Adrenal gland (tissue), 12 donors: ENCODE data around the gene CNOT11. TPM values are rescaled to one million over a fixed set of nuclear protein-coding genes. Genes with fewer than 3 reads are reported as not detected.

Experiments used
- DNase-seq, 7 donors: peaks; one replicate each; pipeline ENCODE4 v3.0.0-alpha.2; 2019 to 2020
- H3K27ac ChIP-seq, 5 donors: fragments of 200-600 bp; sonication (generic) in 4 of 5; 1 replicate in 3 of 5; 2 replicates in 2 of 5; pipeline versions ENCODE4 v1.5.1 to v1.8.0; 2016 to 2020; ENCODE audit warnings: mild to moderate bottlenecking in 1 of 5
- H3K27me3 ChIP-seq: fragments of 200-600 bp; 2 replicates; pipeline ENCODE4 v1.8.0; 2021
- H3K36me3 ChIP-seq, 2 donors: fragments of 200-600 bp; replicated peaks in 1 of 2; 1 replicate in 1 of 2; 2 replicates in 1 of 2; pipeline versions ENCODE4 v1.5.1 to v1.8.0; 2018 to 2022
- H3K4me1 ChIP-seq, 2 donors: fragments of 200-600 bp; replicated peaks in 1 of 2; 1 replicate in 1 of 2; 2 replicates in 1 of 2; pipeline versions ENCODE4 v1.5.1 to v1.8.0; 2018 to 2021
- H3K4me3 ChIP-seq, 4 donors: fragments of 200-600 bp; sonication (generic) in 3 of 4; one replicate each; pipeline ENCODE4 v1.5.1; 2016 to 2018
- H3K9me3 ChIP-seq, 3 donors: fragments of 200-600 bp; sonication (generic) in 1 of 3; replicated peaks in 1 of 3; 1 replicate in 2 of 3; 2 replicates in 1 of 3; pipeline versions ENCODE4 v1.5.1 to v1.8.0; 2016 to 2021
- POLR2A ChIP-seq, 2 donors: fragments of 450-650 bp; IDR thresholded peaks; one replicate each; pipeline ENCODE4 v1.6.1; 2017; ENCODE audit warnings: antibody characterized with exemption in 2 of 2, mild to moderate bottlenecking in 2 of 2, moderate library complexity in 1 of 2
- WGBS, 4 donors: extraction: QIAGEN DNeasy Blood & Tissue Kit in 2 of 4; methylation state at CpG; one replicate each; pipeline versions ENCODE4 v1.1.5 to v1.1.7; 2013 to 2017; 5-methylcytosine and 5-hydroxymethylcytosine counted together
- intact Hi-C, 2 donors: fragments of 100-400 bp; cut with DNase I; formaldehyde crosslinking; loops; one replicate each; pipeline versions ENCODE4 v1.14.1 to v1.15.0; 2022 to 2023
- polyA plus RNA-seq, 3 donors: library from polyadenylated mRNA; stranded (reverse); fragments of 200-250 nt in 2 of 3; fragments of 350-450 nt in 1 of 3; fragmentation: Illumina TruSeq in 1 of 3; extraction: RNeasy Lipid Tissue Mini Kit (QIAGEN cat#74804) in 1 of 3; gene quantifications; one replicate each; pipeline ENCODE4 v1.2.3, GENCODE V29; 2013 to 2014
- total RNA-seq, 9 donors: library from RNA; depleted of rRNA in 4 of 9; stranded (reverse); fragments of >200 nt in 4 of 9; fragments of 120-200 nt in 1 of 9; fragmentation: NEBNext Ultra II Directional in 1 of 9; extraction: Animal tissue kit (Norgen Biotek cat#: 25700) in 1 of 9; gene quantifications; one replicate each; pipeline versions ENCODE4 v1.1.0 to v1.2.4, GENCODE V29; 2013 to 2023
- TF ChIP-seq, protein P1 (sequence below), 6 experiments: fragments of 450-650 bp in 4 of 6; fragments of 200-600 bp in 2 of 6; sonication (generic) in 1 of 6; IDR thresholded peaks; 1 replicate in 5 of 6; 2 replicates in 1 of 6; pipeline versions ENCODE4 v1.5.1 to v1.8.0; 2016 to 2021; ENCODE audit warnings: antibody characterized with exemption in 6 of 6, mild to moderate bottlenecking in 2 of 6, moderate library complexity in 1 of 6
- donor health status: healthy with polysubstance abuse.
- donor health status: Bipolar disorder and iron deficiency.
- donor health status: DM: yes; HTN: yes; CAD: no.
- donor health status: DM: no; HTN: no; CAD: no.
- donor health status: DM: no; HTN: no; CAD: no.
- donor health status: DM: yes; HTN: yes; CAD: no.

The CNOT11 gene
- total and polyA plus RNA-seq, 12 donors, result 9.5 to 67.3 (median 32.6) TPM

DNA sequence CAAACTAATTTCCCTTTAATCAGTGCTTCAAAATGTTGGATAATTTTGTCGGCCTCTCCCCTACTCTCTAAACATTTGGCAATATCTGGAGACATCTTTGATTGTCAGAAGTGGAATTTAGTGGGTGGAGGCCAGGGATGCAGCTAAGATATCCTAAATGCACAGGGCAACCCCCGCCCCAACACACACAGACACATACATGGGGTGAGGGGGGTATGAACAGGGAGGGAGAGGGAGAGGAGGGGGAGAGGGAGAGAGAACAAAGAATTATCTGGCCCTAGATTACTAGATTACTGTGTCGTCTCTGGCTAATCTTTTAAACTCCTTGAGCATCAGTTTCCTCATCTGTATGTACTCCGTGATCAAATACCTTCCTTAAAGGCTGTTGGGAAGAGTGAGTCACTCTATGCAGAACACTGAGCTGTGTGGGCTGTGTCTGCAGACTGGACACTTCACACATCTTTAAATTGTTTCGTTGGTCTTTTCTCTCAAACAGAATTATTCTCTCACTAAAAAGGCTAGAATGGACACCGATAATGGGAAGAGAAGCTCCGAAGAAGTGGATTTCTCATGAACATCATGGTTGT is 52.9 kb downstream of the CNOT11 start:
- no peak for TF ChIP-seq POLR2A (IDR thresholded peaks at IDR 0.05)
- TF ChIP-seq, protein P1, sequence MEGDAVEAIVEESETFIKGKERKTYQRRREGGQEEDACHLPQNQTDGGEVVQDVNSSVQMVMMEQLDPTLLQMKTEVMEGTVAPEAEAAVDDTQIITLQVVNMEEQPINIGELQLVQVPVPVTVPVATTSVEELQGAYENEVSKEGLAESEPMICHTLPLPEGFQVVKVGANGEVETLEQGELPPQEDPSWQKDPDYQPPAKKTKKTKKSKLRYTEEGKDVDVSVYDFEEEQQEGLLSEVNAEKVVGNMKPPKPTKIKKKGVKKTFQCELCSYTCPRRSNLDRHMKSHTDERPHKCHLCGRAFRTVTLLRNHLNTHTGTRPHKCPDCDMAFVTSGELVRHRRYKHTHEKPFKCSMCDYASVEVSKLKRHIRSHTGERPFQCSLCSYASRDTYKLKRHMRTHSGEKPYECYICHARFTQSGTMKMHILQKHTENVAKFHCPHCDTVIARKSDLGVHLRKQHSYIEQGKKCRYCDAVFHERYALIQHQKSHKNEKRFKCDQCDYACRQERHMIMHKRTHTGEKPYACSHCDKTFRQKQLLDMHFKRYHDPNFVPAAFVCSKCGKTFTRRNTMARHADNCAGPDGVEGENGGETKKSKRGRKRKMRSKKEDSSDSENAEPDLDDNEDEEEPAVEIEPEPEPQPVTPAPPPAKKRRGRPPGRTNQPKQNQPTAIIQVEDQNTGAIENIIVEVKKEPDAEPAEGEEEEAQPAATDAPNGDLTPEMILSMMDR (IDR thresholded peaks at IDR 0.05), result no peak
- peaks cover 0 to 10% of the 10 kb centered on the region in 2 donors for H3K36me3 ChIP-seq
- H3K27ac ChIP-seq, result peak overlapping the region in 2 of 5 donors; percentile 93 to 96
- peaks cover 13 to 64% of the 10 kb centered on the region in 2 donors for H3K4me1 ChIP-seq
- DNase-seq, result peak in 1 of 7 donors; percentile 17
- peak overlapping the region in 1 of 4 donors; percentile 95 for H3K4me3 ChIP-seq
- 54 to 69% (median 65%) methylated on average over 7 of the region's 7 CpGs for WGBS, 4 donors
- no peaks in the 10 kb centered on the region for H3K27me3 ChIP-seq
- no peaks in the 10 kb centered on the region for H3K9me3 ChIP-seq
- intact Hi-C loops, result no loop called here

GRCh38 chr2:101306410-101306809 is 53.7 kb downstream of the CNOT11 start:
- Histone ChIP-seq H3K4me3 (peak overlapping the region in 1 of 4 donors; percentile 95), H3K4me1 (peaks cover 13 to 56% of the 10 kb centered on the region in 2 donors), H3K27me3 (no peaks in the 10 kb centered on the region), H3K27ac (peak overlapping the region in 4 of 5 donors; percentile 57 to 96 (median 92)), H3K9me3 (no peaks in the 10 kb centered on the region), H3K36me3 (peaks cover 0 to 10% of the 10 kb centered on the region in 2 donors)
- no peak for TF ChIP-seq POLR2A (IDR thresholded peaks at IDR 0.05)
- TF ChIP-seq, protein P1 (IDR thresholded peaks at IDR 0.05), result no peak
- peak in 5 of 7 donors; percentile 14 to 44 (median 32) for DNase-seq
- WGBS, 4 donors, result 46 to 55% (median 51%) methylated on average over 7 of the region's 7 CpGs
- intact Hi-C loops, result no loop called here

DNA sequence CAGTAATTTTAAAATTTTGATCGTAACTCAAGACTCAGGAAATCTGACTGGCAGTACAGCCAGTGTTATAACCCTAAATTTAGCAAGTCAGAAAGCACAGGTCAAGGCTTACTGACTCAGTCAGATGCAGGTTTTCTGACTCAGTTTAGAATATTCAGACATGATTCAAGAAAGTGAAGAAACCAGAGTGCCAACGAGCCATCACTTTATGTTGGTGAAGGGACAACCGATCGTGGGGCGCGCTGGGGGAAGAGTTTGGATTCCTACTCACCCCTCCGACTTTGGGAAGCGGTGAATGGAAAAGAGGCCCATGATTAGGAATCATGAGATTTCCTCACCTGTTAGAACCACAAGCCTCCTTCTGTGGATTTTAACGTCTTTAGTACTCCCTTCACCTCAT is 54.8 kb downstream of the CNOT11 start:
- TF ChIP-seq, protein P1 (IDR thresholded peaks at IDR 0.05), result no peak
- no peak for TF ChIP-seq POLR2A (IDR thresholded peaks at IDR 0.05)
- Histone ChIP-seq H3K27ac (peak overlapping the region; percentile 57 to 96 (median 90)), H3K27me3 (no peaks in the 10 kb centered on the region), H3K4me1 (peaks cover 13 to 45% of the 10 kb centered on the region in 2 donors), H3K36me3 (peaks cover 0 to 2% of the 10 kb centered on the region in 2 donors), H3K4me3 (peak overlapping the region in 2 of 4 donors; percentile 79 to 95), H3K9me3 (no peaks in the 10 kb centered on the region)
- WGBS, 4 donors, result 31 to 59% (median 53%) methylated on average over 9 of the region's 9 CpGs
- peak in 3 of 7 donors; percentile 13 to 31 (median 25) for DNase-seq
- intact Hi-C loops, result no loop called here

DNA sequence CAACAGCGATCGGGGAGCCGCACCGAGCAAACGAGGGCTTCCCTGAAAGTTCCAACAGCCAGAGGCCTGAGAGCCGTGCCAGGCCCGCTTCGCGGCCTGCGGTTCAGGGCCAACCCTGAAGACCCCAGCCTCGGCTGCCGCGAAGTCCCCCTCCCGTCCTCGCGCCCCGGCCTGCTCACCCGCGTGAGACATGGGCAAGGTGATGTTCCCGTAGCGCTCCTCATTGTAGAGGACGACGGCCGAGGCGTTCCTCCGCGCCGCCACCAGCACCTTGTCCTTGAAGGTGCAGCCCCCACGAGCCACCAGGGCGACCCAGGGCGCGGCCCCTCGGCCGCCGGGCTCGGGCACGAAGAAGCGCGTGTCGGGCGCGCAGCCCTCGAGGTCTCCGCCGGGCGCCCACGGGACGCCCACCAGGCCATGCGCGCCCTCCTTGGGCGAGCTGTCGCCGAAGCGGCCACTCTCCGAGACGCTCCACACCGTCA is 55.3 kb downstream of the CNOT11 start:
- intact Hi-C loops, result no loop called here
- Histone ChIP-seq H3K27me3 (no peaks in the 10 kb centered on the region), H3K27ac (peak overlapping the region; percentile 20 to 96 (median 90)), H3K36me3 (no peaks in the 10 kb centered on the region), H3K4me3 (peak overlapping the region in 3 of 4 donors; percentile 63 to 95 (median 79)), H3K9me3 (no peaks in the 10 kb centered on the region), H3K4me1 (peaks cover 13 to 44% of the 10 kb centered on the region in 2 donors)
- TF ChIP-seq, protein P1 (IDR thresholded peaks at IDR 0.05), result no peak
- TF ChIP-seq POLR2A (IDR thresholded peaks at IDR 0.05), result no peak
- WGBS, 4 donors, result 3 to 9% (median 3%) methylated on average over 9 to 57 of the region's 57 CpGs
- peak in 5 of 7 donors; percentile 25 to 44 (median 35) for DNase-seq
